Measurements from ENCODE around the gene FBXL19. TPM values are rescaled to one million over a fixed set of nuclear protein-coding genes. Genes with fewer than 3 reads are reported as not detected.

Gene FBXL19
- total and polyA plus RNA-seq, 2 of the 13 experiments (the other 11 are each of a cell fraction or from before 2014, with no cell fraction given): 6.0 to 13.7 TPM

GRCh38 chr16:30921748-30922419, 1.5 kb upstream of the FBXL19 start (continued):
- TF ChIP-seq NFKBIZ (CRISPR knock-in tag; IDR thresholded peaks at IDR 0.05) (peak; percentile 68; the same call in 1 of the 2 replicates), NKX3-1 (CRISPR knock-in tag; IDR thresholded peaks at IDR 0.05) (no peak), ZNF512 (CRISPR knock-in tag; IDR thresholded peaks at IDR 0.05) (no peak), ZMYM2 (CRISPR knock-in tag; IDR thresholded peaks at IDR 0.05) (peak; percentile 55), MBD4 (IDR thresholded peaks at IDR 0.05; ENCODE audit: borderline replicate concordance, low read length) (no peak), ZBTB7A (CRISPR knock-in tag; IDR thresholded peaks at IDR 0.05) (peak; percentile 96), MEIS2 (CRISPR knock-in tag; IDR thresholded peaks at IDR 0.05) (no peak), ATAD3A (CRISPR knock-in tag; IDR thresholded peaks at IDR 0.05) (no peak), AGO1 (IDR thresholded peaks at IDR 0.05; ENCODE audit: low read depth, low read length, poor library complexity, severe bottlenecking) (no peak), TOPORS (CRISPR knock-in tag; IDR thresholded peaks at IDR 0.05) (no peak; the same call in 1 of the 2 replicates), CSRNP2 (CRISPR knock-in tag; conservative IDR thresholded peaks at IDR 0.05; ENCODE audit: low read depth) (no peak), GZF1 (CRISPR knock-in tag; IDR thresholded peaks at IDR 0.05) (no peak), ZNF790 (CRISPR knock-in tag; IDR thresholded peaks at IDR 0.05; ENCODE audit: borderline replicate concordance) (no peak), KLF12 (CRISPR knock-in tag; IDR thresholded peaks at IDR 0.05; ENCODE audit: borderline replicate concordance) (0 out of 2 replicates have a peak, but pooled peaks have one; percentile 13), ZNF572 (CRISPR knock-in tag; IDR thresholded peaks at IDR 0.05) (peak; percentile 84), FOXA1 (IDR thresholded peaks at IDR 0.05) (no peak), FOXA1 (CRISPR knock-in tag; IDR thresholded peaks at IDR 0.05) (0 out of 2 replicates have a peak, but pooled peaks have one; percentile 22), NR2C2 (CRISPR knock-in tag; IDR thresholded peaks at IDR 0.05; ENCODE audit: borderline replicate concordance) (no peak), HMG20B (CRISPR knock-in tag; conservative IDR thresholded peaks at IDR 0.05) (0 out of 2 replicates have a peak, but pooled peaks have one; percentile 23), TMF1 (CRISPR knock-in tag; IDR thresholded peaks at IDR 0.05; ENCODE audit: low read depth) (no peak; the same call in 1 of the 2 replicates), JARID2 (CRISPR knock-in tag; IDR thresholded peaks at IDR 0.05; ENCODE audit: insufficient replicate concordance) (peak; percentile 92), SMARCC2 (IDR thresholded peaks at IDR 0.05) (no peak), NRL (CRISPR knock-in tag; IDR thresholded peaks at IDR 0.05; ENCODE audit: borderline replicate concordance) (peak; percentile 20), ZNF83 (CRISPR knock-in tag; IDR thresholded peaks at IDR 0.05; ENCODE audit: borderline replicate concordance) (no peak), MZF1 (CRISPR knock-in tag; IDR thresholded peaks at IDR 0.05; ENCODE audit: borderline replicate concordance) (no peak), ZSCAN29 (CRISPR knock-in tag; conservative IDR thresholded peaks at IDR 0.05) (no peak), MTA1 (CRISPR knock-in tag; IDR thresholded peaks at IDR 0.05; ENCODE audit: borderline replicate concordance) (peak; percentile 72), TBL1XR1 (IDR thresholded peaks at IDR 0.05; ENCODE audit: borderline replicate concordance, low read length, partially characterized antibody) (no peak), RFXANK (CRISPR knock-in tag; IDR thresholded peaks at IDR 0.05) (no peak)

Data from HepG2 (cell line).